ENCODE data around the gene SNAI3. TPM values are rescaled to one million over a fixed set of nuclear protein-coding genes. Genes with fewer than 3 reads are reported as not detected.

Gene SNAI3
- total and polyA plus RNA-seq, 2 experiments from 2014 or later, result 10.3 to 19.4 TPM

GRCh38 chr16:88653101-88653500 is 33.2 kb downstream of the SNAI3 start (continued):
- TF ChIP-seq, protein P1, sequence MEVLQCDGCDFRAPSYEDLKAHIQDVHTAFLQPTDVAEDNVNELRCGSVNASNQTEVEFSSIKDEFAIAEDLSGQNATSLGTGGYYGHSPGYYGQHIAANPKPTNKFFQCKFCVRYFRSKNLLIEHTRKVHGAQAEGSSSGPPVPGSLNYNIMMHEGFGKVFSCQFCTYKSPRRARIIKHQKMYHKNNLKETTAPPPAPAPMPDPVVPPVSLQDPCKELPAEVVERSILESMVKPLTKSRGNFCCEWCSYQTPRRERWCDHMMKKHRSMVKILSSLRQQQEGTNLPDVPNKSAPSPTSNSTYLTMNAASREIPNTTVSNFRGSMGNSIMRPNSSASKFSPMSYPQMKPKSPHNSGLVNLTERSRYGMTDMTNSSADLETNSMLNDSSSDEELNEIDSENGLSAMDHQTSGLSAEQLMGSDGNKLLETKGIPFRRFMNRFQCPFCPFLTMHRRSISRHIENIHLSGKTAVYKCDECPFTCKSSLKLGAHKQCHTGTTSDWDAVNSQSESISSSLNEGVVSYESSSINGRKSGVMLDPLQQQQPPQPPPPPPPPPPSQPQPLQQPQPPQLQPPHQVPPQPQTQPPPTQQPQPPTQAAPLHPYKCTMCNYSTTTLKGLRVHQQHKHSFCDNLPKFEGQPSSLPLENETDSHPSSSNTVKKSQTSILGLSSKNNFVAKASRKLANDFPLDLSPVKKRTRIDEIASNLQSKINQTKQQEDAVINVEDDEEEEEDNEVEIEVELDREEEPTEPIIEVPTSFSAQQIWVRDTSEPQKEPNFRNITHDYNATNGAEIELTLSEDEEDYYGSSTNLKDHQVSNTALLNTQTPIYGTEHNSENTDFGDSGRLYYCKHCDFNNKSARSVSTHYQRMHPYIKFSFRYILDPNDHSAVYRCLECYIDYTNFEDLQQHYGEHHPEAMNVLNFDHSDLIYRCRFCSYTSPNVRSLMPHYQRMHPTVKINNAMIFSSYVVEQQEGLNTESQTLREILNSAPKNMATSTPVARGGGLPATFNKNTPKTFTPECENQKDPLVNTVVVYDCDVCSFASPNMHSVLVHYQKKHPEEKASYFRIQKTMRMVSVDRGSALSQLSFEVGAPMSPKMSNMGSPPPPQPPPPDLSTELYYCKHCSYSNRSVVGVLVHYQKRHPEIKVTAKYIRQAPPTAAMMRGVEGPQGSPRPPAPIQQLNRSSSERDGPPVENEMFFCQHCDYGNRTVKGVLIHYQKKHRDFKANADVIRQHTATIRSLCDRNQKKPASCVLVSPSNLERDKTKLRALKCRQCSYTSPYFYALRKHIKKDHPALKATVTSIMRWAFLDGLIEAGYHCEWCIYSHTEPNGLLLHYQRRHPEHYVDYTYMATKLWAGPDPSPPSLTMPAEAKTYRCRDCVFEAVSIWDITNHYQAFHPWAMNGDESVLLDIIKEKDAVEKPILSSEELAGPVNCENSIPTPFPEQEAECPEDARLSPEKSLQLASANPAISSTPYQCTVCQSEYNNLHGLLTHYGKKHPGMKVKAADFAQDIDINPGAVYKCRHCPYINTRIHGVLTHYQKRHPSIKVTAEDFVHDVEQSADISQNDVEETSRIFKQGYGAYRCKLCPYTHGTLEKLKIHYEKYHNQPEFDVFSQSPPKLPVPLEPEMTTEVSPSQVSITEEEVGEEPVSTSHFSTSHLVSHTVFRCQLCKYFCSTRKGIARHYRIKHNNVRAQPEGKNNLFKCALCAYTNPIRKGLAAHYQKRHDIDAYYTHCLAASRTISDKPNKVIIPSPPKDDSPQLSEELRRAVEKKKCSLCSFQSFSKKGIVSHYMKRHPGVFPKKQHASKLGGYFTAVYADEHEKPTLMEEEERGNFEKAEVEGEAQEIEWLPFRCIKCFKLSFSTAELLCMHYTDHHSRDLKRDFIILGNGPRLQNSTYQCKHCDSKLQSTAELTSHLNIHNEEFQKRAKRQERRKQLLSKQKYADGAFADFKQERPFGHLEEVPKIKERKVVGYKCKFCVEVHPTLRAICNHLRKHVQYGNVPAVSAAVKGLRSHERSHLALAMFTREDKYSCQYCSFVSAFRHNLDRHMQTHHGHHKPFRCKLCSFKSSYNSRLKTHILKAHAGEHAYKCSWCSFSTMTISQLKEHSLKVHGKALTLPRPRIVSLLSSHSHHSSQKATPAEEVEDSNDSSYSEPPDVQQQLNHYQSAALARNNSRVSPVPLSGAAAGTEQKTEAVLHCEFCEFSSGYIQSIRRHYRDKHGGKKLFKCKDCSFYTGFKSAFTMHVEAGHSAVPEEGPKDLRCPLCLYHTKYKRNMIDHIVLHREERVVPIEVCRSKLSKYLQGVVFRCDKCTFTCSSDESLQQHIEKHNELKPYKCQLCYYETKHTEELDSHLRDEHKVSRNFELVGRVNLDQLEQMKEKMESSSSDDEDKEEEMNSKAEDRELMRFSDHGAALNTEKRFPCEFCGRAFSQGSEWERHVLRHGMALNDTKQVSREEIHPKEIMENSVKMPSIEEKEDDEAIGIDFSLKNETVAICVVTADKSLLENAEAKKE (CRISPR knock-in tag; IDR thresholded peaks at IDR 0.05), result no peak

DNA sequence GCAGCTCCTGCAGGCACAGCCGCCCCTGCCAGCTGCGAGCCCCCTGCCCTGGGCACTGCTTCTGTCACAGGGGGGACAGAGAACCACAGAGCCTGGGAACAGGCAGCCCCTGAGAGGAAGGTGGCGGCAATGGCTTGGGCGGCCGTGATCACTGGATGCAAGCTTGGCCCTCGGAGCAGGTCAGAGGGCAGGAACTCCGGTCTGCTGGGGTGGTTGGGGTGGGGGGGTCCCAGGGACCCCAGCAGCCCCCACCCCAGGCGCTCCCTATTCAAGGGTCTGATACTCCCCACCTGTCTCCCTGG is 33.6 kb downstream of the SNAI3 start:
- H3K4me3 ChIP-seq, result no peak overlapping the region
- H3K79me2 ChIP-seq (replicated peaks; ENCODE audit: insufficient read depth), result peaks cover 14% of the 10 kb centered on the region; the same call in 1 of the 2 replicates
- H3K9me3 Mint-ChIP-seq, result no peaks in the 10 kb centered on the region
- no peak overlapping the region for H3K27ac ChIP-seq (ENCODE audit: low read depth)
- H3K36me3 ChIP-seq (ENCODE audit: insufficient read depth), result peaks cover 2% of the 10 kb centered on the region
- no peak overlapping the region for H3K4me2 ChIP-seq
- H3K27me3 Mint-ChIP-seq (ENCODE audit: insufficient read depth, low read depth, poor library complexity), result peaks cover 4% of the 10 kb centered on the region
- H4K20me1 ChIP-seq (replicated peaks; ENCODE audit: insufficient read depth), result peaks cover 12% of the 10 kb centered on the region; the same call in 1 of the 2 replicates
- H3K4me1 Mint-ChIP-seq, result peaks cover 8% of the 10 kb centered on the region; the same call in 2 of the 3 replicates
- no peaks in the 10 kb centered on the region for H3K9me2 ChIP-seq (ENCODE audit: insufficient read depth)
- no peak overlapping the region for H3K4me3 Mint-ChIP-seq
- 0 out of 2 replicates have a peak, but pooled peaks cover 4% of the 10 kb centered on the region for H3F3A ChIP-seq (replicated peaks; ENCODE audit: low read depth)
- H2AFZ ChIP-seq, result no peak overlapping the region
- H3K4me1 ChIP-seq (ENCODE audit: insufficient read depth), result peaks cover 11% of the 10 kb centered on the region; the same call in 1 of the 2 replicates
- no peaks in the 10 kb centered on the region for H3K27me3 ChIP-seq (ENCODE audit: insufficient read depth)
- no peak for ATAC-seq
- no peak for DNase-seq (ENCODE audit: low spot score)
- peaks cover 19% of the 10 kb centered on the region for H3K36me3 Mint-ChIP-seq (ENCODE audit: low read depth)
- no peak overlapping the region for H3K27ac Mint-ChIP-seq
- TF ChIP-seq EZH2phosphoT487 (IDR thresholded peaks at IDR 0.05; ENCODE audit: unreplicated experiment) (no peak), JUNB (IDR thresholded peaks at IDR 0.05; ENCODE audit: unreplicated experiment) (no peak), CREB1 (CRISPR knock-in tag; IDR thresholded peaks at IDR 0.05; ENCODE audit: low read depth) (no peak), STAT1 (IDR thresholded peaks at IDR 0.05; ENCODE audit: unreplicated experiment) (no peak), REST (IDR thresholded peaks at IDR 0.05; ENCODE audit: unreplicated experiment) (no peak), ZNF114 (CRISPR knock-in tag; IDR thresholded peaks at IDR 0.05) (no peak), NANOG (IDR thresholded peaks at IDR 0.05; ENCODE audit: borderline replicate concordance) (no peak), ETS1 (IDR thresholded peaks at IDR 0.05) (no peak), ZNF331 (CRISPR knock-in tag; IDR thresholded peaks at IDR 0.05; ENCODE audit: low read depth) (no peak), POLR2AphosphoS5 (IDR thresholded peaks at IDR 0.05; ENCODE audit: low read depth) (no peak), EZH2 (IDR thresholded peaks at IDR 0.05; ENCODE audit: low read depth, unreplicated experiment) (no peak)
- TF ChIP-seq, protein P2, sequence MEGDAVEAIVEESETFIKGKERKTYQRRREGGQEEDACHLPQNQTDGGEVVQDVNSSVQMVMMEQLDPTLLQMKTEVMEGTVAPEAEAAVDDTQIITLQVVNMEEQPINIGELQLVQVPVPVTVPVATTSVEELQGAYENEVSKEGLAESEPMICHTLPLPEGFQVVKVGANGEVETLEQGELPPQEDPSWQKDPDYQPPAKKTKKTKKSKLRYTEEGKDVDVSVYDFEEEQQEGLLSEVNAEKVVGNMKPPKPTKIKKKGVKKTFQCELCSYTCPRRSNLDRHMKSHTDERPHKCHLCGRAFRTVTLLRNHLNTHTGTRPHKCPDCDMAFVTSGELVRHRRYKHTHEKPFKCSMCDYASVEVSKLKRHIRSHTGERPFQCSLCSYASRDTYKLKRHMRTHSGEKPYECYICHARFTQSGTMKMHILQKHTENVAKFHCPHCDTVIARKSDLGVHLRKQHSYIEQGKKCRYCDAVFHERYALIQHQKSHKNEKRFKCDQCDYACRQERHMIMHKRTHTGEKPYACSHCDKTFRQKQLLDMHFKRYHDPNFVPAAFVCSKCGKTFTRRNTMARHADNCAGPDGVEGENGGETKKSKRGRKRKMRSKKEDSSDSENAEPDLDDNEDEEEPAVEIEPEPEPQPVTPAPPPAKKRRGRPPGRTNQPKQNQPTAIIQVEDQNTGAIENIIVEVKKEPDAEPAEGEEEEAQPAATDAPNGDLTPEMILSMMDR (conservative IDR thresholded peaks at IDR 0.05; ENCODE audit: low read depth in 2 of 2), result no peak

Measured in GM23338 (cell line).